ENCODE data around the gene SCARB1. TPM values are rescaled to one million over a fixed set of nuclear protein-coding genes. Genes with fewer than 3 reads are reported as not detected.

The SCARB1 gene
- total and polyA plus RNA-seq, 2 of the 13 experiments (the other 11 are each of a cell fraction or from before 2014, with no cell fraction given), result 63.4 to 160 TPM

DNA sequence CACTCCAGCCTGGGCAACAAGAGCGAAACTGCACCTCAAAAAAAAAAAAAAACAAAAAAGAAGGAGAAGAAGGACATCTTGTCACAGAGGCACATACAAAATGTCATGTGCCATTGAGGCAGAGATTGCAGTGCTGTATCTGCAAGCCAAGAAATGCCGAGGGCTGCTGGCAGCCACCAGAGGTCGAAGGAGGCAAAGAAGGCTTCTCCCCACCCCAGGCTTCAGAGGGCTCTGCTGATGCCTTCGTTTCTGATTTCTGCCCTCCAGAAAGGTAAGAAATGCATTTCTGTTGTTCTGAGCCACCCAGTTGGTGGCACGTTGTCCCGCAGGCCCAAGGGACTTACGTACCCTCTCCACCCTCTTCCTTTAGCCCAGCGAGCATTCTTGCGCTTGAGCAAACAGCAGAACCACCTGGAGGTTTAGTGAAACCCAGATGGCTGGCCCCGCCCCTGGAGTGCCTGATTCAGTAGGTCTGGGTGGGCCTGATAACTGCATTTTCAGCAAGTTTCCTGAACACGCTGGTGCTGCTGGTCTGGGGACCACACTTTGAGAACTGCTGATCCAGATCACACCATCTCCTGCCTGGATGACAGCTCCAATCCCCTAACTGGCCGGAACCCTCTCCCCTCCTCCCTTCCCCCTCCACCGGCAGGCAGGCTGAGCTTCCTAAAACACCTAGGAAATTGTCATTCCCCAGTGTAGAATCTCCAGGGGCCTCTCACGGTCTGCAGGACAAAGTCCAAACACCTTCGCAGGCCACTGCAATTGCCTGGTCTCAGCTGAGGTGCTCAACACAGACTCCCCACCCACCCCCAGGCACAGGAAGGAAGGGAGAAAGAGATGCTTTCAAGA is 21.1 kb upstream of the SCARB1 start (continued):
- TF ChIP-seq, protein P1, sequence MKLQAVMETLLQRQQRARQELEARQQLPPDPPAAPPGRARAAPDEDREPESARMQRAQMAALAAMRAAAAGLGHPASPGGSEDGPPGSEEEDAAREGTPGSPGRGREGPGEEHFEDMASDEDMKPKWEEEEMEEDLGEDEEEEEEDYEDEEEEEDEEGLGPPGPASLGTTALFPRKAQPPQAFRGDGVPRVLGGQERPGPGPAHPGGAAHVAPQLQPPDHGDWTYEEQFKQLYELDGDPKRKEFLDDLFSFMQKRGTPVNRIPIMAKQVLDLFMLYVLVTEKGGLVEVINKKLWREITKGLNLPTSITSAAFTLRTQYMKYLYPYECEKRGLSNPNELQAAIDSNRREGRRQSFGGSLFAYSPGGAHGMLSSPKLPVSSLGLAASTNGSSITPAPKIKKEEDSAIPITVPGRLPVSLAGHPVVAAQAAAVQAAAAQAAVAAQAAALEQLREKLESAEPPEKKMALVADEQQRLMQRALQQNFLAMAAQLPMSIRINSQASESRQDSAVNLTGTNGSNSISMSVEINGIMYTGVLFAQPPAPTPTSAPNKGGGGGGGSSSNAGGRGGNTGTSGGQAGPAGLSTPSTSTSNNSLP (IDR thresholded peaks at IDR 0.05; ENCODE audit: low read depth, low read length), result 0 out of 2 replicates have a peak, but pooled peaks have one; percentile 13
- TF ChIP-seq, protein P2, sequence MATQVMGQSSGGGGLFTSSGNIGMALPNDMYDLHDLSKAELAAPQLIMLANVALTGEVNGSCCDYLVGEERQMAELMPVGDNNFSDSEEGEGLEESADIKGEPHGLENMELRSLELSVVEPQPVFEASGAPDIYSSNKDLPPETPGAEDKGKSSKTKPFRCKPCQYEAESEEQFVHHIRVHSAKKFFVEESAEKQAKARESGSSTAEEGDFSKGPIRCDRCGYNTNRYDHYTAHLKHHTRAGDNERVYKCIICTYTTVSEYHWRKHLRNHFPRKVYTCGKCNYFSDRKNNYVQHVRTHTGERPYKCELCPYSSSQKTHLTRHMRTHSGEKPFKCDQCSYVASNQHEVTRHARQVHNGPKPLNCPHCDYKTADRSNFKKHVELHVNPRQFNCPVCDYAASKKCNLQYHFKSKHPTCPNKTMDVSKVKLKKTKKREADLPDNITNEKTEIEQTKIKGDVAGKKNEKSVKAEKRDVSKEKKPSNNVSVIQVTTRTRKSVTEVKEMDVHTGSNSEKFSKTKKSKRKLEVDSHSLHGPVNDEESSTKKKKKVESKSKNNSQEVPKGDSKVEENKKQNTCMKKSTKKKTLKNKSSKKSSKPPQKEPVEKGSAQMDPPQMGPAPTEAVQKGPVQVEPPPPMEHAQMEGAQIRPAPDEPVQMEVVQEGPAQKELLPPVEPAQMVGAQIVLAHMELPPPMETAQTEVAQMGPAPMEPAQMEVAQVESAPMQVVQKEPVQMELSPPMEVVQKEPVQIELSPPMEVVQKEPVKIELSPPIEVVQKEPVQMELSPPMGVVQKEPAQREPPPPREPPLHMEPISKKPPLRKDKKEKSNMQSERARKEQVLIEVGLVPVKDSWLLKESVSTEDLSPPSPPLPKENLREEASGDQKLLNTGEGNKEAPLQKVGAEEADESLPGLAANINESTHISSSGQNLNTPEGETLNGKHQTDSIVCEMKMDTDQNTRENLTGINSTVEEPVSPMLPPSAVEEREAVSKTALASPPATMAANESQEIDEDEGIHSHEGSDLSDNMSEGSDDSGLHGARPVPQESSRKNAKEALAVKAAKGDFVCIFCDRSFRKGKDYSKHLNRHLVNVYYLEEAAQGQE (IDR thresholded peaks at IDR 0.05; ENCODE audit: borderline replicate concordance in 1 of 2, low read depth in 1 of 2, low read length in 2 of 2), result 0 out of 4 replicates have a peak, but pooled peaks of 1 of the 2 experiments have one; percentile 11
- TF ChIP-seq, protein P3, sequence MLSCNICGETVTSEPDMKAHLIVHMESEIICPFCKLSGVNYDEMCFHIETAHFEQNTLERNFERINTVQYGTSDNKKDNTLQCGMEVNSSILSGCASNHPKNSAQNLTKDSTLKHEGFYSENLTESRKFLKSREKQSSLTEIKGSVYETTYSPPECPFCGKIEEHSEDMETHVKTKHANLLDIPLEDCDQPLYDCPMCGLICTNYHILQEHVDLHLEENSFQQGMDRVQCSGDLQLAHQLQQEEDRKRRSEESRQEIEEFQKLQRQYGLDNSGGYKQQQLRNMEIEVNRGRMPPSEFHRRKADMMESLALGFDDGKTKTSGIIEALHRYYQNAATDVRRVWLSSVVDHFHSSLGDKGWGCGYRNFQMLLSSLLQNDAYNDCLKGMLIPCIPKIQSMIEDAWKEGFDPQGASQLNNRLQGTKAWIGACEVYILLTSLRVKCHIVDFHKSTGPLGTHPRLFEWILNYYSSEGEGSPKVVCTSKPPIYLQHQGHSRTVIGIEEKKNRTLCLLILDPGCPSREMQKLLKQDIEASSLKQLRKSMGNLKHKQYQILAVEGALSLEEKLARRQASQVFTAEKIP (CRISPR knock-in tag; IDR thresholded peaks at IDR 0.05; ENCODE audit: borderline replicate concordance), result no peak
- TF ChIP-seq KDM6A (CRISPR knock-in tag; IDR thresholded peaks at IDR 0.05; ENCODE audit: low read depth), result peak; percentile 93
- TF ChIP-seq, protein P4, sequence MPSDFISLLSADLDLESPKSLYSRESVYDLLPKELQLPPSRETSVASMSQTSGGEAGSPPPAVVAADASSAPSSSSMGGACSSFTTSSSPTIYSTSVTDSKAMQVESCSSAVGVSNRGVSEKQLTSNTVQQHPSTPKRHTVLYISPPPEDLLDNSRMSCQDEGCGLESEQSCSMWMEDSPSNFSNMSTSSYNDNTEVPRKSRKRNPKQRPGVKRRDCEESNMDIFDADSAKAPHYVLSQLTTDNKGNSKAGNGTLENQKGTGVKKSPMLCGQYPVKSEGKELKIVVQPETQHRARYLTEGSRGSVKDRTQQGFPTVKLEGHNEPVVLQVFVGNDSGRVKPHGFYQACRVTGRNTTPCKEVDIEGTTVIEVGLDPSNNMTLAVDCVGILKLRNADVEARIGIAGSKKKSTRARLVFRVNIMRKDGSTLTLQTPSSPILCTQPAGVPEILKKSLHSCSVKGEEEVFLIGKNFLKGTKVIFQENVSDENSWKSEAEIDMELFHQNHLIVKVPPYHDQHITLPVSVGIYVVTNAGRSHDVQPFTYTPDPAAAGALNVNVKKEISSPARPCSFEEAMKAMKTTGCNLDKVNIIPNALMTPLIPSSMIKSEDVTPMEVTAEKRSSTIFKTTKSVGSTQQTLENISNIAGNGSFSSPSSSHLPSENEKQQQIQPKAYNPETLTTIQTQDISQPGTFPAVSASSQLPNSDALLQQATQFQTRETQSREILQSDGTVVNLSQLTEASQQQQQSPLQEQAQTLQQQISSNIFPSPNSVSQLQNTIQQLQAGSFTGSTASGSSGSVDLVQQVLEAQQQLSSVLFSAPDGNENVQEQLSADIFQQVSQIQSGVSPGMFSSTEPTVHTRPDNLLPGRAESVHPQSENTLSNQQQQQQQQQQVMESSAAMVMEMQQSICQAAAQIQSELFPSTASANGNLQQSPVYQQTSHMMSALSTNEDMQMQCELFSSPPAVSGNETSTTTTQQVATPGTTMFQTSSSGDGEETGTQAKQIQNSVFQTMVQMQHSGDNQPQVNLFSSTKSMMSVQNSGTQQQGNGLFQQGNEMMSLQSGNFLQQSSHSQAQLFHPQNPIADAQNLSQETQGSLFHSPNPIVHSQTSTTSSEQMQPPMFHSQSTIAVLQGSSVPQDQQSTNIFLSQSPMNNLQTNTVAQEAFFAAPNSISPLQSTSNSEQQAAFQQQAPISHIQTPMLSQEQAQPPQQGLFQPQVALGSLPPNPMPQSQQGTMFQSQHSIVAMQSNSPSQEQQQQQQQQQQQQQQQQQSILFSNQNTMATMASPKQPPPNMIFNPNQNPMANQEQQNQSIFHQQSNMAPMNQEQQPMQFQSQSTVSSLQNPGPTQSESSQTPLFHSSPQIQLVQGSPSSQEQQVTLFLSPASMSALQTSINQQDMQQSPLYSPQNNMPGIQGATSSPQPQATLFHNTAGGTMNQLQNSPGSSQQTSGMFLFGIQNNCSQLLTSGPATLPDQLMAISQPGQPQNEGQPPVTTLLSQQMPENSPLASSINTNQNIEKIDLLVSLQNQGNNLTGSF (CRISPR knock-in tag; IDR thresholded peaks at IDR 0.05), result no peak
- TF ChIP-seq TSC22D2 (CRISPR knock-in tag; IDR thresholded peaks at IDR 0.05; ENCODE audit: borderline replicate concordance), result no peak; the same call in 1 of the 2 replicates
- TF ChIP-seq ZBTB7A (CRISPR knock-in tag; IDR thresholded peaks at IDR 0.05), result no peak
- TF ChIP-seq, protein P5, sequence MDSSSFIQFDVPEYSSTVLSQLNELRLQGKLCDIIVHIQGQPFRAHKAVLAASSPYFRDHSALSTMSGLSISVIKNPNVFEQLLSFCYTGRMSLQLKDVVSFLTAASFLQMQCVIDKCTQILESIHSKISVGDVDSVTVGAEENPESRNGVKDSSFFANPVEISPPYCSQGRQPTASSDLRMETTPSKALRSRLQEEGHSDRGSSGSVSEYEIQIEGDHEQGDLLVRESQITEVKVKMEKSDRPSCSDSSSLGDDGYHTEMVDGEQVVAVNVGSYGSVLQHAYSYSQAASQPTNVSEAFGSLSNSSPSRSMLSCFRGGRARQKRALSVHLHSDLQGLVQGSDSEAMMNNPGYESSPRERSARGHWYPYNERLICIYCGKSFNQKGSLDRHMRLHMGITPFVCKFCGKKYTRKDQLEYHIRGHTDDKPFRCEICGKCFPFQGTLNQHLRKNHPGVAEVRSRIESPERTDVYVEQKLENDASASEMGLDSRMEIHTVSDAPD (CRISPR knock-in tag; IDR thresholded peaks at IDR 0.05), result no peak
- 0 out of 2 replicates have a peak, but pooled peaks have one; percentile 8 for TF ChIP-seq ZMYM2 (CRISPR knock-in tag; IDR thresholded peaks at IDR 0.05)
- TF ChIP-seq ZC3H4 (CRISPR knock-in tag; IDR thresholded peaks at IDR 0.05; ENCODE audit: borderline replicate concordance), result no peak
- TF ChIP-seq ZFP90 (CRISPR knock-in tag; IDR thresholded peaks at IDR 0.05; ENCODE audit: borderline replicate concordance), result 0 out of 2 replicates have a peak, but pooled peaks have one; percentile 62
